Measurements from ENCODE around the gene DNALI1. TPM values are rescaled to one million over a fixed set of nuclear protein-coding genes. Genes with fewer than 3 reads are reported as not detected.

The DNALI1 gene
- total RNA-seq, 1 donor from 2014 or later: 3.9 TPM

DNA sequence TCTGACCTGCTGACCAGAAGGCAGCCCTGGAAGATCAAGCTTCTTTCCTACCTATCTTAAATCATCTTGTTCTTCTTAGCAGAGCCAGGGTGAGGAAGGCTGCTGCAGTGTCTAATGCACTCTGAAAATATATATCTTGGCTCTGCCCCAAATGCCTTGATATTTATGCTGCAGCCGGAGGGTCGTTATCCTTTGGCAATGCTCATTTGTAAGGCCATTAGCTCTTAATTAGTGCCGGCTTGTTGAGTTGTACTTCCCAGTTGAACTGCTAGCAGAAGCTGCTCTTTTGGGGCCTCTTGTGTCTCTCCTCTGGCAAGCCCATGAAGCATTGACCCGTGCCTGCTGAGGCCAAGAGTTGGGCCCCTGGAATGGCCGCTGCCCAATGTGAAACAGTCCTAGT is 43.2 kb downstream of the DNALI1 start:
- no peak for DNase-seq (ENCODE audit: low spot score)
- Mint-ChIP-seq H3K27me3 (ENCODE audit: low read depth) (peaks cover 9% of the 10 kb centered on the region), H3K27ac (ENCODE audit: unreplicated experiment) (no peak overlapping the region), H3K9me3 (ENCODE audit: low read depth) (no peaks in the 10 kb centered on the region), H3K36me3 (ENCODE audit: low read depth) (no peaks in the 10 kb centered on the region), H3K4me3 (ENCODE audit: unreplicated experiment) (no peak overlapping the region), H3K4me1 (ENCODE audit: low read depth) (peaks cover 24% of the 10 kb centered on the region)
- TF ChIP-seq, protein P1, sequence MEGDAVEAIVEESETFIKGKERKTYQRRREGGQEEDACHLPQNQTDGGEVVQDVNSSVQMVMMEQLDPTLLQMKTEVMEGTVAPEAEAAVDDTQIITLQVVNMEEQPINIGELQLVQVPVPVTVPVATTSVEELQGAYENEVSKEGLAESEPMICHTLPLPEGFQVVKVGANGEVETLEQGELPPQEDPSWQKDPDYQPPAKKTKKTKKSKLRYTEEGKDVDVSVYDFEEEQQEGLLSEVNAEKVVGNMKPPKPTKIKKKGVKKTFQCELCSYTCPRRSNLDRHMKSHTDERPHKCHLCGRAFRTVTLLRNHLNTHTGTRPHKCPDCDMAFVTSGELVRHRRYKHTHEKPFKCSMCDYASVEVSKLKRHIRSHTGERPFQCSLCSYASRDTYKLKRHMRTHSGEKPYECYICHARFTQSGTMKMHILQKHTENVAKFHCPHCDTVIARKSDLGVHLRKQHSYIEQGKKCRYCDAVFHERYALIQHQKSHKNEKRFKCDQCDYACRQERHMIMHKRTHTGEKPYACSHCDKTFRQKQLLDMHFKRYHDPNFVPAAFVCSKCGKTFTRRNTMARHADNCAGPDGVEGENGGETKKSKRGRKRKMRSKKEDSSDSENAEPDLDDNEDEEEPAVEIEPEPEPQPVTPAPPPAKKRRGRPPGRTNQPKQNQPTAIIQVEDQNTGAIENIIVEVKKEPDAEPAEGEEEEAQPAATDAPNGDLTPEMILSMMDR (IDR thresholded peaks at IDR 0.05): no peak

DNA sequence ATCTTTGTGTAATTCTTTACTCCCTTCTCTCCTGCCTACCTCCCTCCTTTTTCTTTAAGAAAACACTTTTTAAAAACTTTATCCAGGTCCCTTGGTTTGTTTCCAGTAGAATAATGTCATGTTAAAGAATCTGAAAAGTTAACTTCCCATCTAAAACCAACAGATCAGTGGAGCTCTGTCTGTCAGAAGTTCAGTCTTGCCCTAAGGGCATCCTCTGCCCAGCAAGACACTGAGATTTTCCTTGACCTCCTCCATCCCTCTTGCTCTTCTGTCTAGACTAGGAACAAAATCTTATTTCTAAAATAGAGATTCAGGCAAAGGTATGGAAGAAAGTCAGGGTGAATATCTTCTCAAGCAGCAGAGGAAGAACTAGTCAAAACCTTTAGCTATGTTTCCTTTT is 44.7 kb downstream of the DNALI1 start:
- Mint-ChIP-seq H3K36me3 (ENCODE audit: low read depth) (no peaks in the 10 kb centered on the region), H3K27me3 (ENCODE audit: low read depth) (peaks cover 14% of the 10 kb centered on the region), H3K4me1 (ENCODE audit: low read depth) (peaks cover 16% of the 10 kb centered on the region), H3K9me3 (ENCODE audit: low read depth) (no peaks in the 10 kb centered on the region), H3K27ac (ENCODE audit: unreplicated experiment) (no peak overlapping the region), H3K4me3 (ENCODE audit: unreplicated experiment) (no peak overlapping the region)
- no peak for DNase-seq (ENCODE audit: low spot score)
- TF ChIP-seq, protein P1 (IDR thresholded peaks at IDR 0.05): no peak

DNA sequence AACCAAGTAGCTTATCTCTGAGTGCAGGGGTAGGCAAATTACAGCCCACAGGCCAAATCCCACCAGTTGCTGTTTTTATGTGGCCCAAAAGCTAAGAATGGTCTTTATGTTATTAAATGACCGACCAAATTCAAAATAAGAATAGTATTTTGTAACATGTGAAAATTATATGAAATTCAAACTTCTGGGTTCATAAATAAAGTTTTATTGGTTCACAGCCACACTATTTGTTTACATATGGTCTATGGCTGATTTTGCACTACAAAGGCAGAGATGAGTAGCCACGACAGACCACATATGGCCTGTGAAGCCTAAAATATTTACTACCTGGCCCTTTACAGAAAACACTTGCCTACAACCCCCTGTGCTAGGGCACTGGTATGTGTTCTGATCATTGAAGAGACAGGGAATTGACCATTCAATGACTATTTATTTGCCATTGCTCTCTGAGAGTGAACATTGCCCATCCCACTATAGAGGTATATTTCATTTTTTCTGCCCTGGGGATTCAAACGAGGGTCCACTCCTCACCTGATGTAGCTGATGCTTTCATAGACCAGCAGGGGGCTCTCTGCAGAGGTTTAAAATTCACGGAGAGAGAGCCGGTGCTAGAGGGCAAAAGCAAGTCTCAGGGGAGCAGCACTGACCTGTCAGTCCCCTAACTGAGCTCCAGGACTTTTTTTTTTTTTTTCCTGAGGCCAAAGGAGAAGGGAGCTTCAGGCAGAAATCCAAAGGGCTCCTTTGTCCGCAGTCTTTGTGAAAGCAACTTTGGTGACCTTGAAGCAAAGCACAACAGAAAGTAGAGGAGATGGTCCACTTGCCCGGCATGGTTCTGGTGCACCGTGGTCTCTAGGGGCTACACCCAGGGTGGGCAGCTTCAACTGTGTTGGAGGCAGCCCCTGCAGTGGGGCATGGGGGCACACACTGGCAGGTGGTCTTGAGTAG is 46.3 kb downstream of the DNALI1 start:
- H3K4me1 Mint-ChIP-seq (ENCODE audit: low read depth): peaks cover 12% of the 10 kb centered on the region
- TF ChIP-seq, protein P1 (IDR thresholded peaks at IDR 0.05): peak; percentile 83
- H3K27me3 Mint-ChIP-seq (ENCODE audit: low read depth): peaks cover 14% of the 10 kb centered on the region
- no peak for DNase-seq (ENCODE audit: low spot score)
- no peaks in the 10 kb centered on the region for H3K36me3 Mint-ChIP-seq (ENCODE audit: low read depth)
- H3K4me3 Mint-ChIP-seq (ENCODE audit: unreplicated experiment): no peak overlapping the region
- no peaks in the 10 kb centered on the region for H3K9me3 Mint-ChIP-seq (ENCODE audit: low read depth)
- H3K27ac Mint-ChIP-seq (ENCODE audit: unreplicated experiment): no peak overlapping the region

DNA sequence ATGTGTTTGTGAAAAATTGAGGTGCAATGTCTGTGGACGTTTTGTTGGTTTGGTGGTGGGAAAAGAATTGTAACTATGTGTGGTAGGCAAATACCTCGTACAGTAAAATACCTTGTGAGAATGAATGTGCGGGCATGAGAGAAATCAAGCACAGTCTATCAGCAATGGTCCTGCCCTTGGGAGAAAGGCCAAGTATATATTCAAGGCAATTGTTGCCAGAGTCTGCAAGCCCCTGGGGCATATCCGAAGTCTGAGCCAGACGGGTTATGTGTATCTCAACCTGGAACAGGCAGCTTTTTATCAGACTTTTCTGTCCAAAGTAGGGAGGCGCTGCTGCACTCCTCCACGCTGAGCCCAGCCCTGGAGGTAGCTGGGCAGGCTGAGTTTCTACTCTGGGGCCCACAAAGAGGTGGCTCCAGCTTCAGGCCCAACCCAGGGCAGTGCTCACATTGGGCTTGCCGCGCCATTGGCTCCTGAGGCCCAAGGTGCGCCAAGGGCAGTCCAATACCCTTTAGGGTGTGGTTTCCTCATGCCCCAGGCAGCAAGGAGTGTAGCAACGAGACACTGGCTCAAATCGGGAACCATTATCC is 48.4 kb downstream of the DNALI1 start:
- no peak for DNase-seq (ENCODE audit: low spot score)
- H3K9me3 Mint-ChIP-seq (ENCODE audit: low read depth): no peaks in the 10 kb centered on the region
- peaks cover 14% of the 10 kb centered on the region for H3K27me3 Mint-ChIP-seq (ENCODE audit: low read depth)
- TF ChIP-seq, protein P1 (IDR thresholded peaks at IDR 0.05): no peak
- H3K27ac Mint-ChIP-seq (ENCODE audit: unreplicated experiment): no peak overlapping the region
- peaks cover 12% of the 10 kb centered on the region for H3K4me1 Mint-ChIP-seq (ENCODE audit: low read depth)
- H3K4me3 Mint-ChIP-seq (ENCODE audit: unreplicated experiment): no peak overlapping the region
- no peaks in the 10 kb centered on the region for H3K36me3 Mint-ChIP-seq (ENCODE audit: low read depth)

DNA sequence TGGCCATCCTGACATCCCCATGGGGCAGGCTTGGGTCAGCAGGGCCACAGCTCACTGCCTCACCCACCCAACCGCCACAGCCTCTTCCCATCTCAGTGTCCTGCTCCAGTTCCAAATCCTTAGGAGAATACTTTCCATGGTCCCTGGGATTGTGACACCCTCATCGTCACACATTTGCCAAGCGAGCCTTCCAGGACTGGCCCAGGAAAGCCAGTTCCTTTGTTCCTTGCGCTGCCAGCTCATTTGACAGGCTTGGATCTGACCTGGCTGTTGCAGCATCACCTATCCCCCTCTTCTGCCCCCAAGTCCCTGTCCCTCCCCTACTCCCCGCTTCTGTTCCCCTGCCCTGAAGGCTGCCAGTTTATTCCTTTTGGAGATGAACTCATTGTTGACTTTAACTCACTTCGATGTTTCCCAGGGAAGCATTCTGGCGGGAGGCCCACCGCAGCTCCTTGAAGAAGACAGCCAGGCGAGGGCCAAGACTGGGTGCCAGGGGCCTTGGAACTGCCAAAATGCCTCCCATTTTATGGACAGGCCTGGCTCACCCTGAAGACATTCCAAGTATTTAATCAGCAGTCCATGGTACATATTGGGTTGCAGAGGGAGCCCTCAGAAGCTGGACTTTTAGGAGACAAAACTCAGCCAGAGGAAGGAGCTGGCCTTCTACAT is 49.2 kb downstream of the DNALI1 start:
- no peak for DNase-seq (ENCODE audit: low spot score)
- no peaks in the 10 kb centered on the region for H3K9me3 Mint-ChIP-seq (ENCODE audit: low read depth)
- peaks cover 12% of the 10 kb centered on the region for H3K4me1 Mint-ChIP-seq (ENCODE audit: low read depth)
- TF ChIP-seq, protein P1 (IDR thresholded peaks at IDR 0.05): no peak
- peaks cover 14% of the 10 kb centered on the region for H3K27me3 Mint-ChIP-seq (ENCODE audit: low read depth)
- no peak overlapping the region for H3K4me3 Mint-ChIP-seq (ENCODE audit: unreplicated experiment)
- H3K36me3 Mint-ChIP-seq (ENCODE audit: low read depth): no peaks in the 10 kb centered on the region
- no peak overlapping the region for H3K27ac Mint-ChIP-seq (ENCODE audit: unreplicated experiment)
